Activated naive CD8-positive, alpha-beta T cell treated with anti-CD3 and anti-CD28 coated beads, Interleukin-2, amount 50 U/mL, for 24 hours (primary cell): Measurements from ENCODE around the gene DHRS12.
A peak's percentile ranks its signal among the peaks of the same experiment; 100 is the strongest.

Experiments used
- ATAC-seq: fragments of 150-1000 bp; cut with Tn5 transposase; one replicate; pipeline ENCODE4 v1.10.0; 2021
- DNase-seq: peaks from one replicate; pipeline ENCODE4 v3.0.0; 2021
- H3K27ac Mint-ChIP-seq: one replicate; pipeline ENCODE4 v1.8.0; 2021; ENCODE audit warnings: mild to moderate bottlenecking, mixed read lengths
- H3K27me3 Mint-ChIP-seq: one replicate; pipeline ENCODE4 v1.8.0; 2021; ENCODE audit warnings: mixed read lengths
- H3K36me3 Mint-ChIP-seq: one replicate; pipeline ENCODE4 v1.8.0; 2021; ENCODE audit warnings: low read depth, mixed read lengths
- H3K4me1 Mint-ChIP-seq: one replicate; pipeline ENCODE4 v1.8.0; 2021; ENCODE audit warnings: mixed read lengths
- H3K4me3 Mint-ChIP-seq: one replicate; pipeline ENCODE4 v1.8.0; 2021; ENCODE audit warnings: mild to moderate bottlenecking, moderate library complexity, mixed read lengths
- H3K9me3 Mint-ChIP-seq: one replicate; pipeline ENCODE4 v1.8.0; 2021; ENCODE audit warnings: mixed read lengths

The DHRS12 gene

DNA sequence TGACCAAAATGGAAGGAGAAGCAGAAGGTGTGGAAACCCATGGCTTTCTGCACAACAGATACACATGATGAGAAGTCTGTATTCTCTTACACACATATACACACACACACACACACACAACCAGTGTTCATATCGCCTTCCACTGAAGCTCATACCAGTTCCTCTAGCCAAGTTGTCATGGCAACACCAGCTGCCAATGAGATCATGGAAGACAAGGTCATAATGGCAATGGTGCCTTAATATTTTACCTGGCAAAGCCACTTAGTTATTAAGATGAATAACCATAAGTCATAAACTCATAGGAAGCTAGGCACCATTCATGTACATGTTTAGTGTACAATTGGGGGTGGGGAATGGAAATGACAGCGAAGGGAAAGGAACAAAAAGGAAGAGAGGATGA, 2.6 kb upstream of the DHRS12 start:
- H3K4me1 Mint-ChIP-seq, result peaks cover 52% of the 10 kb centered on the region
- no peak for DNase-seq
- H3K36me3 Mint-ChIP-seq, result peaks cover 9% of the 10 kb centered on the region
- H3K9me3 Mint-ChIP-seq, result no peaks in the 10 kb centered on the region
- H3K4me3 Mint-ChIP-seq, result no peak overlapping the region
- no peak for ATAC-seq
- H3K27ac Mint-ChIP-seq, result peak overlapping the region; percentile 59
- no peaks in the 10 kb centered on the region for H3K27me3 Mint-ChIP-seq

DNA sequence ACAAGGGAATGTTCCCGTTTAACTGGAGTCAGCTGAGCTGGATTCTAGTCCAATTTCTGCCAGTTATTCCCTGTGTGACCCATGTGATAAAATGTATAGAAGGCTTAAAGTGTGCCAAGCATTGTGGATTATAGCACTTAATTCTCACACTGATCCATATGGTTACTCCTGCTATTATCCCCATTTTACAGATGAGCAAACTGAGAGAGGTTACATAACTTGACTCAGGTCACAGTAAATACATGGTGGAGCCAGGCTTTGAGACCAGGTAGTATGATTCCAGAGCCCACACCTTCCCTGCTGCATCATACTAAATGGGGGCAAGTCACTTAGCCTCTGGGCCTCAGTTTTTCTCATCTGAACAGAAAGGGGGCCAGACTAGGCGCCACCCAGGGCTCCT, 2.0 kb upstream of the DHRS12 start:
- ATAC-seq (no peak), DNase-seq (no peak)
- peaks cover 9% of the 10 kb centered on the region for H3K36me3 Mint-ChIP-seq
- H3K4me1 Mint-ChIP-seq, result peaks cover 54% of the 10 kb centered on the region
- H3K27me3 Mint-ChIP-seq, result no peaks in the 10 kb centered on the region
- peak overlapping the region; percentile 92 for H3K27ac Mint-ChIP-seq
- peak overlapping the region; percentile 91 for H3K4me3 Mint-ChIP-seq
- H3K9me3 Mint-ChIP-seq, result no peaks in the 10 kb centered on the region

DNA sequence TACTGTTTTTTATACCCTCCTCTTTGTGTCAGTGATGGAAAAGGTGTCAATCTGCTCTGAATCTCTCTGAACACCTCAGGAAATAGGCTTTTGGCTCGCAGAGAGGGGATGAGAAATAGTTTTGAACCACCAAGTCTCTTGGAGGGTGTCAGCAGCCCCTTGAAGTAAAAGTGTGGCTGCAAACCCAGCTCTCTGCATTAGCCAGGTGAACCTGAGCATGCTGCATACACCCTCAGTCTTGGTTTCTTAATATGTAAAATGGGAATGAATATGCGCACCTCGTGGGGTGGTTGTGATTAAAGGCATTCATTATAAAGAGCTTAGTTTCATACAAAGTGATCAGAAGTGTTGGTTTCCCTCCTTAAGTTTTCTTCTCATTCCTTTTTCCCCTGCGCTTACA, 1.4 kb upstream of the DHRS12 start:
- no peaks in the 10 kb centered on the region for H3K27me3 Mint-ChIP-seq
- H3K9me3 Mint-ChIP-seq, result no peaks in the 10 kb centered on the region
- H3K4me3 Mint-ChIP-seq, result peak overlapping the region; percentile 91
- no peak for DNase-seq
- peaks cover 58% of the 10 kb centered on the region for H3K4me1 Mint-ChIP-seq
- no peak for ATAC-seq
- peak overlapping the region; percentile 92 for H3K27ac Mint-ChIP-seq
- H3K36me3 Mint-ChIP-seq, result peaks cover 9% of the 10 kb centered on the region

DNA sequence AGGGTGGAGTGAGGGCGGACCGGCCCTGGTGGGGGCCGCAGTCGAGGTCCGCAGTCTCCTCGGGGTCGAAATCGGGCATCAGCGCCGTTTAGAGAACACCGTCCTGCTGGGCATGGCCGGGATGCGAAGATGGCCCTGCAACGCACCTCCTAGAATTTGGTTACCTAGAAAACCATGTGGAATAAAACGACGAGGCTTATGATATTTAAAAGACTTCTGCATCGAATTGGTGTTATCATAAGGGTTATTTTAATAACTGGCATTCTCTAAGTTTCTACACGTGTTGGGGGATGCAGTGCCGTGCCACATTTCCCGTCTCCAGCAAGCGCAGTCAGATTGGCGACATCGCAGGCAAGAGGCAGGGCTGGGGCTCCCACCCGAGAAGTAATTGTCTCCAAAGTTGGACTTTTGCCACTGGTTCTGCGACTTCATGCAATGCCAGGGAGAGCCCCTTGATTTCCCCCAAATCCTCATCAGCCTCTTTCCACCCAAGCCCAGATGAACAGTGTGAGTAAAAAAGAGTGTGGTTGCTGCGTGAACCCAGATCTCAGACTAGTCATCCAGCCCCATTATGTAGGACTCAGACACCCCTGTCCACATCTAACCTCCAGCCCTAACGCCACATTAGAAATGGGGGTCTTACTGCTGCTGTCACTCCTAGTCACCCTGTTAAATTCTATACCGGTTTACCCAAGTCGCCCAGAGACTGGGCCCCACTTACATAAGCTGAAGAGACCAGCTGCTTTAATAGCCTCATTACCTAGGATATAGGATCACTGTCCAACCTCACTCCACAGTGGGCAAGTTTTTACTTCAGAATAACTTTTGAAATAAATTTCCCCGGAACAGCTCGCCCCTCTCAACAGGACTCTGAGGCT, 571 bp upstream of the DHRS12 start:
- Mint-ChIP-seq H3K9me3 (no peaks in the 10 kb centered on the region), H3K36me3 (peaks cover 9% of the 10 kb centered on the region), H3K27ac (peak overlapping the region; percentile 92), H3K4me1 (peaks cover 60% of the 10 kb centered on the region), H3K4me3 (peak overlapping the region; percentile 91), H3K27me3 (no peaks in the 10 kb centered on the region)
- DNase-seq, result peak; percentile 55
- ATAC-seq, result peak; percentile 38

DNA sequence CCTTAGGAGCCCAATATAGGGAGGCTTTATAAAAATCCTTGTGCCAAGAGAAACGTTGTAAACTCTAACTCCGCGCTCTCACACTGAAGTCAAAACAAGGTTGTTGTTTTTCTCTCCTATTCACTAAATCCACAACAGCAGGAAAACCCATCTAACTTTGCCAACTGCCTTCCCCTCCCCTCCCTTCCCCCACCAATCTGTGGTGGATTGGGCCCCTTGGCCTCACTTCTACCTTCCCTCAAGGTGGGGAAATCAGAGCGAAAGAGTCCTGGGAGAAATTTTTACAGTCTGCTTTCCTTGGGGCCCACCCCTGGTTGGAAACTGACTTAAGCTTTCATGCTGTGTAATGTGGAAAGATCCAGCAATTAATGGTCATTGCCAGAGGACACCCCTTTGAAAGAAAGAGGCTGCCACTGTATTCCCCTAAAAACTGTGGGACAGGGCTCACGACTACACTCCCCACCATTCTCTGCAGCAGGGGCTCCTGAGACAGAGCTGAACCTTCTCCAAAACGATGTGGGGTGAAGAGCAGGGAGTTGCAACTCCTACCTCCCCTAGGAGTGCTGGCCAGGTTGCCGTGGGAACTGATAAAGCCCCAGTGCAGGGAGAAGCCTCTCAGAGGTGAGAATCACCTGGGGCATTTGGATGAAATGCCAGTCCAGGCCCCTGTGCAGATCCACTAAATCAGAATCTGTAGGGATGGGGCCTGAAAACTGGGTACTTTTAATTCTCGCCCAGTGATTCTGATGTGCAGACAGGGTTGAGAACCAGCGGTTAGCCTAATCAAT, 1.1 kb downstream of the DHRS12 start:
- peaks cover 61% of the 10 kb centered on the region for H3K4me1 Mint-ChIP-seq
- H3K27me3 Mint-ChIP-seq, result no peaks in the 10 kb centered on the region
- H3K27ac Mint-ChIP-seq, result peak overlapping the region; percentile 99
- ATAC-seq, result no peak
- no peaks in the 10 kb centered on the region for H3K36me3 Mint-ChIP-seq
- no peaks in the 10 kb centered on the region for H3K9me3 Mint-ChIP-seq
- H3K4me3 Mint-ChIP-seq, result peak overlapping the region; percentile 91
- DNase-seq, result no peak

DNA sequence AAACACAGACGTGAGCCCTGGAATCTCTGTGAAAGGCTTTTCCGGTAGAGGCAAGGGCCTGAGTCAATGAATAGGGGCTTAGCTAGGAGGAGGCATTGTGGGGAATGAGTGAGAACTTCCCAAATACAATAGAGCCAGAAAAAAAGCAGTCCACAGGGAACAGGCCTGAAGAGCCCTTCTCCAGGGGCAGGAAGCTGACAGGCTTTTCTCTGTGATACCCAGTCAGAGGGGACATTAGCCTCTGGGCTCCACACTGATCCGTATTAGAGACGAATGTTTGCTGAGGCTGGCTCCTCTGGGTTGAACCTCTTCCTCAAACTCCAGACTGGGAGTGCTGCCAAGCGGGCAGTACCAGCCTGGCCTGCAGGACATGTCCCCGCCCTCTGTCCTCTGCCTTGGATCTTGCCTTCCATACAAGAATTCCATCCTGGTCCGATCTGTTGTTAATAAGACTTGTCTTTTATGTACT, 2.3 kb downstream of the DHRS12 start:
- no peaks in the 10 kb centered on the region for H3K9me3 Mint-ChIP-seq
- peak overlapping the region; percentile 99 for H3K27ac Mint-ChIP-seq
- H3K4me1 Mint-ChIP-seq, result peaks cover 64% of the 10 kb centered on the region
- ATAC-seq (no peak), DNase-seq (no peak)
- peak overlapping the region; percentile 91 for H3K4me3 Mint-ChIP-seq
- H3K27me3 Mint-ChIP-seq, result no peaks in the 10 kb centered on the region
- no peaks in the 10 kb centered on the region for H3K36me3 Mint-ChIP-seq

DNA sequence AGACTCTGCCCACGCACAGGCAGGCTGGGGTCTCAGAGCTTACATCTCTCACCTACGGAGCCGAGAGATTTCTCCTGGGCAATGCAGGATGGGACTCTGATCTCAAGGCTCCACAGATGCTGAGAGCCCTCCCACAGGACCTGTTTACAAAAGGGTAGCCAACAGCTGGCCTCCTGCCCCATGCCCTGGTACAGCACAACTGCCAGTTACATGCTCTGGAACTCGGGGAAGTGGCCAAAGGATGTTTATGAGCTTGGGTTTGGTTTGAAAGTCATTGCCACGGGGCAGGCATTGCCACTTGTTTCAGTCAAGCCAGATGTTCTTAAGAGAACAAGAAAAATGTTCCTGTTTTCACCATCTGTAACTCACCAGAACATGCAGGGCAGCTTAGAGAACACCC, 3.5 kb downstream of the DHRS12 start:
- H3K27me3 Mint-ChIP-seq, result no peaks in the 10 kb centered on the region
- no peaks in the 10 kb centered on the region for H3K9me3 Mint-ChIP-seq
- no peak overlapping the region for H3K27ac Mint-ChIP-seq
- H3K4me1 Mint-ChIP-seq, result peaks cover 62% of the 10 kb centered on the region
- H3K36me3 Mint-ChIP-seq, result no peaks in the 10 kb centered on the region
- ATAC-seq, result no peak
- no peak for DNase-seq
- no peak overlapping the region for H3K4me3 Mint-ChIP-seq

DNA sequence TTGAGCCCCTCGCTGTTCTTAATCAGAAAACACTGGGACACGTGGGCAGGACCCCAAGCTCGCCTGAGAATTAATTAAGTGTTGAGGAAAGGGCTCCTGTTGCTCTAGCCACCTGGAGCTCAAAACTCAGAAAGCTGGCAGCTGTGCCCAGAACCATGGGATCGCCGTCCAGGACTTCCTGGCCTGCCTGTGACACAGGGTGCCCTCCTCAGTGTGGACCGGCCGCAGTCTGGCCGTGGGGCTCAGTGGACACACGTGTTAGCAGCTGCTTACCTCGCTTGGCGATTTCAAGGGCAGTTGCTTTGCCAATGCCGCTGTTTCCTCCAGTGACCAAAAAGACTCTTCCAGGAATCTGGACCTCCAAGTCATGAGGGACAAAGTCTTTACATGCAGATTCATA, 4.7 kb downstream of the DHRS12 start:
- H3K9me3 Mint-ChIP-seq, result no peaks in the 10 kb centered on the region
- no peak for ATAC-seq

DNA sequence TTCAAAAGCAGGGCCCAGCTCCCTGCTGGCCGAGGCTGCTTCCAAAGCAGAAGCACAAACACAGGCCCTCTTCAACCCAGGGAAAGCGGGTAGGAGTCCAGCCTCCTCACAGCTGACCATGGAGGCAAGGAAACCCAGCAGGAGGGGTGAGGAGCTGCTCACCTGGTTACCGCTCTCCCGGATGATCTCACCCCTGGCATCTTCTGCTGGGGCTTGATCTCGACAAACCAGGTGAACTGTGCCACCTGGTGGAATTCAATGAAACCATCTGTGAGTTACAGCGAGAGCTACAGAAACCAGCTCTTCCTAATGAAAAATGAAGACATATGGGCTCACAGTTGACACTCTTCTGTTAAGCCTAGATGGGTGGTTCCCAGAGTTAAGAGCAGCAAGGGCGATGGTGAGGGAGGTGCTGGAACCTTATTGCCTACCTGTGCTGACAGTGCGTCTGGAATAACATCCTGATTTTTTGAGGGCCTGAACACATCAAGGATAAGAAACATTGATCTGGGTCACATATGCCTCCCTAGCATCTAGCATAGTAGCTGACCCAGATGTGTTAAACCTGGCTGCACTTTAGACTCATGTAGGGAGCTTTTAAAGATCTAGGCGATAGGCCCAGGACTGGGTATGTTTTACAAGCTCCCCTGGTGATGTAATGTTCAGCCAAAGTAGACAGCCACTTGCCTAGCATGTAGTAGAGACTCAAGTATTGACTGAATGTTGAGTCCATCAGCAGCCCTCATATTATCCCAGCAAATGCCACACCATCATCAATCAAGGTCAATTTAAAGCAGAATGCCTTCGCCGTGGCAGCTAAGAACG, 6.1 kb downstream of the DHRS12 start:
- H3K4me3 Mint-ChIP-seq, result no peak overlapping the region
- peaks cover 62% of the 10 kb centered on the region for H3K4me1 Mint-ChIP-seq
- DNase-seq (peak; percentile 44), ATAC-seq (peak; percentile 44)
- no peak overlapping the region for H3K27ac Mint-ChIP-seq
- no peaks in the 10 kb centered on the region for H3K27me3 Mint-ChIP-seq
- no peaks in the 10 kb centered on the region for H3K9me3 Mint-ChIP-seq
- peaks cover 6% of the 10 kb centered on the region for H3K36me3 Mint-ChIP-seq

More for the DNA sequence above, 4.7 kb downstream of the DHRS12 start:
- peaks cover 55% of the 10 kb centered on the region for H3K4me1 Mint-ChIP-seq
- H3K36me3 Mint-ChIP-seq, result no peaks in the 10 kb centered on the region
- H3K27ac Mint-ChIP-seq, result no peak overlapping the region
- no peak for DNase-seq
- no peaks in the 10 kb centered on the region for H3K27me3 Mint-ChIP-seq
- no peak overlapping the region for H3K4me3 Mint-ChIP-seq

DNA sequence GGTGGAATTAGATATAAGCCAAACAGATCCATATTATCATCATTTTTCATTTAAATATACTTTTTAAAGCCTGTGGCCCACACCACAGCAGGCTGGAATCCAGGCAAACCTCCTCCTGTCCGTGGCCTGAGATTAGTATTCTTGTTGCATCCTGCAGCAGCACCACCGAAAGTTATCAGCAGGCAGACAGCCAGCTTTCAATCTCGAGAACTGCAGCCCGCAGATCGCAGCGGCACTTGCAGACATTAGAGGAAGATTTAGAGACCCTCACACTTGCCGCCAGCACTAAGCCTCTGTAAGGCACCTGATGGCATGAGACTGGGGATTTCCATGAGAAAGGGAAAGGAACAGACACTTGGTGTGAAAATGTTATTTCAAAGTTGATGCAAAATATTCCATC, 7.4 kb downstream of the DHRS12 start:
- Mint-ChIP-seq H3K36me3 (peaks cover 8% of the 10 kb centered on the region), H3K27ac (peak overlapping the region; percentile 27), H3K27me3 (no peaks in the 10 kb centered on the region), H3K4me1 (peaks cover 54% of the 10 kb centered on the region), H3K4me3 (no peak overlapping the region), H3K9me3 (no peaks in the 10 kb centered on the region)
- DNase-seq (no peak), ATAC-seq (no peak)

DNA sequence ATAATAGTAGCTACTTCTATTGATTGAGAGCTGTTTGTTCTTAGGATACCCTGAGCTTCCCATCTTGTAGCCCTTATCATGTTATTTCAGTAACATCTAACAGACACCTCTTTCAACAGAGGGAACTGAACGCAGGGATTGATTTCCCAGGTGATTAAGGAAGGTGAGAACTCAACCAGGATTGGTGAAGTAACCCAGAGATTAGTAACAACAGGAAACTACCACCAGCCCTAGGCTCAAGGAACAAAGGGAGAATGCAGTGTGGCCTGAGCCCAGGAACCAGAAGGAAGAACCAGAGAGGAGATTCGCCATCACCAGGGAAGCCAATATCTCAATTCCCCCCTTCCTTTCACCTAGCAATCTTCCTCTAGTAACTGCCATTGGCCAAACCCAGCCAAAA, 8.5 kb downstream of the DHRS12 start:
- H3K36me3 Mint-ChIP-seq, result peaks cover 8% of the 10 kb centered on the region
- H3K4me3 Mint-ChIP-seq, result no peak overlapping the region
- H3K27me3 Mint-ChIP-seq, result no peaks in the 10 kb centered on the region
- DNase-seq (no peak), ATAC-seq (no peak)
- peaks cover 45% of the 10 kb centered on the region for H3K4me1 Mint-ChIP-seq
- no peak overlapping the region for H3K27ac Mint-ChIP-seq
- H3K9me3 Mint-ChIP-seq, result no peaks in the 10 kb centered on the region

DNA sequence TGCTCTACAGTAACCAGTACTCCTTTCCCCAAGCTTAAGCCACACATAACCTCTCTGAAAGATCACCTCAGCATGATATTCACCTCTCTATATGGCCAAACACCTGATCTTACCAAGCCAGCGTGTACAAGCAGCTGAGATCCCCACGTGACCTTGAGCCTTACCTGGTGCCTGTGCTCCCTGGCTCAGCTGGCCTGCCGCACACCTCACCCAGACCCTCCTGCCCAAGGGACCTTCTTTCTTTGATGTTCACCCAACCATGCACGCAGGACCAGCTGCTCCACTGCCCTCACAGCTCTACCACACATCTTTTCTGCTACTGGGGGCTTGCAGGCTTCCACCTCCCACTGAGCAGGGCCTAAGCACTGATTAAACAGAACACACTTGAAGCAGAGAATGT, 9.0 kb downstream of the DHRS12 start:
- no peak for DNase-seq
- Mint-ChIP-seq H3K9me3 (no peaks in the 10 kb centered on the region), H3K36me3 (peaks cover 8% of the 10 kb centered on the region), H3K4me3 (no peak overlapping the region), H3K4me1 (peaks cover 42% of the 10 kb centered on the region), H3K27me3 (no peaks in the 10 kb centered on the region), H3K27ac (no peak overlapping the region)
- no peak for ATAC-seq

DNA sequence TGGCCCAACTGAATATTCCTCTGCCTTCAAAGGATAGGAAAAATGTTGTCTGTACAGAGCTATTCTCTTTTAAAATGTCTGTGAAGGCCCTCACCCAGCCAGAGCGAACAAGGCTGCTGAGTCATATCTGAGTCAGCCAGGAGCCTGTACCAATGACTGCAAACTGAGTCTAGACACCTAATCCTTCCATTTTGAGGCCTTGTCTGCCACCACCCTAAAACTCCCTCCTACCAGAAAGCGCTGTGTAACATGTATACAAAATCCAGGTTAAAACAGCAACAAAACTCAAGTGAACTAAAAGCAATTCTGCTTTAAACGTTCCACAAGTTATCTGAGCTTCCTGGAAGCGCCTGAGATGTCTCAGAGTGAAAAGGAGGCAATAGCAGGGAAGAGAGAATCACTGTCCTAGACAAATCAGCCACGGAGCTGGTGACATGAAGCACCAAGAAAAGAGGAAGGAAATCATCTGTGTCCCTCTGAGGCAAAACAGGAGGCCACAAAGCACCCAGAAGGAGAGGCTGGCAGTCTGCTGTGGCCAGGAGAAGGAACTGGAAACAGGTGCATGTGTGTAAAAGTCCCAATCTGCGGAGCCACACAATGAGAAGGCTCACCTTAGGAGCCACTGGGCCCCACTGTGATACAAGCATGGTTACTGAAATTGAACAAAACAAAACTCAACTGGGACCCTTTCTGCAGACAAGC, 10.2 kb downstream of the DHRS12 start:
- Mint-ChIP-seq H3K4me3 (peak overlapping the region; percentile 29), H3K27me3 (no peaks in the 10 kb centered on the region), H3K9me3 (no peaks in the 10 kb centered on the region), H3K36me3 (peaks cover 8% of the 10 kb centered on the region), H3K4me1 (peaks cover 42% of the 10 kb centered on the region), H3K27ac (peak overlapping the region; percentile 87)
- DNase-seq, result peak; percentile 45
- peak; percentile 94 for ATAC-seq
